ENCODE data around the gene PRKAG3.

- TF ChIP-seq CTCF (IDR thresholded peaks at IDR 0.05) (no peak), POLR2A (IDR thresholded peaks at IDR 0.05) (no peak)
Measured at GRCh38 chr2:218856896-218857243, 25.3 kb upstream of the PRKAG3 start.
